Measurements from ENCODE around the gene UQCRC1. TPM values are rescaled to one million over a fixed set of nuclear protein-coding genes. Genes with fewer than 3 reads are reported as not detected.

Gene UQCRC1
- total and polyA plus RNA-seq, 3 donors from 2014 or later = 281 to 287 (median 282) TPM

DNA sequence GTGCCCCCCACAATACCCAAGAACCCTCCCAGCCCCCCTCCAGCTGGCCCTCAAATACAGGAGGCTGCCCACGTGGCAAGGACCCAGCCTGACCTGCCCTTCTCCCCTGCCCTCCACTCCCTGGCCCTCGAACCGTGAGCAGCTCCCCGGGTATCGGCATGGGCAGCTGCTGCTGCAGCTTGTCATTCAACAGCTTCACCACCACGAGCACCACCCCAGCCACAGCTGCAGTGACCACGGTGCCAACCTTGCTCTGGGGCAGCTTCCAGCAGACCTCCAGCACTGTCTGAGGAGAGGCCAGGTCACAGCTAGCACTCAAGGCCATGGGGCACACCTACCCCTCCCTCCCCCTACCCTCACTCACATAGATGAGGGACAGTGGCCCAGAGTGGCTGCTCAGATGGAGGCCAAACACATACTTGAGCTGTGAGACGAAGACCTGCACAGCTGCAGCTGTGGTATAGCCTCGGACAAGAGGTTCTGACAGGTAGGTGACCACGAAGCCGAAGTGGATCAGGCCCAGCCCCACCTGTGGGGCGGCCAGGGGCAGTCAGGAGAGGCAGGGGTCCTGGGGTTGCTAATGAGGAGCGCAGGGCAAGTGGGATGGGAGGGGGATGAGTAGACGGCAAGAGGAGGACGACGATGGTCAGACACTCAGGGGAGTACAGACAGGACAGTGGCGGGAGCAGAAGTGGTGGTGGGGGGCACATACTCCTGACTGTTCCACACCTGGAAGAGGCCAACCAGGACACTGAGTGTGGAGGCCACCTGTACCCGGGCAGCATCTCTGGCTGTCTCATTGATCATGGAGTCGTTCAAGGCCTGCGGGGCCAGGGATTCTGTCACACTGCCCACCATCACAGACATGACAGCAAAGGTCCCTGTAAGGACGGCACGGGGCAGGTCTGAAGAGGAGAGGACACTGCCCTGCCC is 22.3 kb upstream of the UQCRC1 start:
- H3K27ac ChIP-seq = no peak overlapping the region
- no peaks in the 10 kb centered on the region for H3K27me3 ChIP-seq
- no peaks in the 10 kb centered on the region for H3K9me3 ChIP-seq
- TF ChIP-seq POLR2A (IDR thresholded peaks at IDR 0.05) = no peak
- TF ChIP-seq, protein P1, sequence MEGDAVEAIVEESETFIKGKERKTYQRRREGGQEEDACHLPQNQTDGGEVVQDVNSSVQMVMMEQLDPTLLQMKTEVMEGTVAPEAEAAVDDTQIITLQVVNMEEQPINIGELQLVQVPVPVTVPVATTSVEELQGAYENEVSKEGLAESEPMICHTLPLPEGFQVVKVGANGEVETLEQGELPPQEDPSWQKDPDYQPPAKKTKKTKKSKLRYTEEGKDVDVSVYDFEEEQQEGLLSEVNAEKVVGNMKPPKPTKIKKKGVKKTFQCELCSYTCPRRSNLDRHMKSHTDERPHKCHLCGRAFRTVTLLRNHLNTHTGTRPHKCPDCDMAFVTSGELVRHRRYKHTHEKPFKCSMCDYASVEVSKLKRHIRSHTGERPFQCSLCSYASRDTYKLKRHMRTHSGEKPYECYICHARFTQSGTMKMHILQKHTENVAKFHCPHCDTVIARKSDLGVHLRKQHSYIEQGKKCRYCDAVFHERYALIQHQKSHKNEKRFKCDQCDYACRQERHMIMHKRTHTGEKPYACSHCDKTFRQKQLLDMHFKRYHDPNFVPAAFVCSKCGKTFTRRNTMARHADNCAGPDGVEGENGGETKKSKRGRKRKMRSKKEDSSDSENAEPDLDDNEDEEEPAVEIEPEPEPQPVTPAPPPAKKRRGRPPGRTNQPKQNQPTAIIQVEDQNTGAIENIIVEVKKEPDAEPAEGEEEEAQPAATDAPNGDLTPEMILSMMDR (IDR thresholded peaks at IDR 0.05) = no peak
- no peak overlapping the region for H3K4me3 ChIP-seq
- 90 to 94% methylated on average over 13 to 22 of the region's 22 CpGs for WGBS, 2 donors
- no peak for DNase-seq
- intact Hi-C loops (cut with DNase I; ENCODE audit: low total_unique reads) = no loop called here
- peaks cover 12% of the 10 kb centered on the region for H3K4me1 ChIP-seq
- H3K36me3 ChIP-seq (ENCODE audit: low read depth, missing control alignments) = no peaks in the 10 kb centered on the region

DNA sequence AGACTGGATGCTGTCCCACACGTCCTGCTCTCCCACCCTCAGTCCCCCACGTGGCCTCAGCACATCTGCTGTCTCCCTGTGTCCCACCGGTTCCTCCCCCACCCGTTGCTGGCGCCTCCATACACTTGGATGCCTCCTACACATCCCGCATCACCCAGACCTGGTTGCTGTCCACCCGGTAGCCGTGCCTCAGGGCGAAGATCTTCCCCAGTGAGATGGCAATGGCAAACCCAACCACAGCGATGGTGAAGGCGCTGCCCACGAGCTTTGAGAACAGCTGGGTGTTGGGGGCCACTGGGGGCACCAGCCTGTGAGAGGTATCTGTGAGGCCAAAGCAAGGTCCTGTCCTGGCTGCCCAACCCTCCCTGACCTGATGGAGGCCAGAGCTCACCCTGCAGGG is 21.4 kb upstream of the UQCRC1 start:
- intact Hi-C loops (cut with DNase I; ENCODE audit: low total_unique reads) = no loop called here
- WGBS, 2 donors = 77 to 79% methylated on average over 8 to 12 of the region's 12 CpGs
- no peak overlapping the region for H3K27ac ChIP-seq
- H3K9me3 ChIP-seq = no peaks in the 10 kb centered on the region
- H3K4me3 ChIP-seq = no peak overlapping the region
- no peaks in the 10 kb centered on the region for H3K36me3 ChIP-seq (ENCODE audit: low read depth, missing control alignments)
- H3K27me3 ChIP-seq = no peaks in the 10 kb centered on the region
- peaks cover 4% of the 10 kb centered on the region for H3K4me1 ChIP-seq
- TF ChIP-seq, protein P1 (IDR thresholded peaks at IDR 0.05) = no peak
- no peak for TF ChIP-seq POLR2A (IDR thresholded peaks at IDR 0.05)
- no peak for DNase-seq

DNA sequence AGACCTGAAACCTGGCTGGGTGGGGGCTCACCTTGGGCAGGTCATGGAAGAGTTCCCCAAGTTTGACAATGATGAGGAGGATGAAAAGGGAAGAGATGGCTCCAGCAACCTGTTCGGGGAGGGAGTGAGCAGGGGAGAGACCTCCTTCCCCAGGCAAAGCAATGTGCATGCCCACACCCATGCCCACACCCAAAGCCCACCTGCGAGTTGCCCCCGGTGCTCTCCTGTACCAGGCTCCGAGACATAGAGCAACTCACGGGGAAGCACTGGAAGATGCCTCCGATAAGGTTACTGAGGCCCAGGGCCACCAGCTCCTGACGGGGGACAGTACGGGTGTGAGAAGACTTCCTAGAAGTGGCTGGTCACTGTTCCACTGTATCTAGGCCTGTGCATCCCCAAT is 21.0 kb upstream of the UQCRC1 start:
- no peak for TF ChIP-seq POLR2A (IDR thresholded peaks at IDR 0.05)
- TF ChIP-seq, protein P1 (IDR thresholded peaks at IDR 0.05) = no peak
- intact Hi-C loops (cut with DNase I; ENCODE audit: low total_unique reads) = no loop called here
- no peak for DNase-seq
- Histone ChIP-seq H3K36me3 (ENCODE audit: low read depth, missing control alignments) (no peaks in the 10 kb centered on the region), H3K4me3 (no peak overlapping the region), H3K4me1 (peaks cover 4% of the 10 kb centered on the region), H3K27me3 (no peaks in the 10 kb centered on the region), H3K9me3 (no peaks in the 10 kb centered on the region), H3K27ac (no peak overlapping the region)
- WGBS, 2 donors = 88 to 100% methylated on average over 8 of the region's 8 CpGs

DNA sequence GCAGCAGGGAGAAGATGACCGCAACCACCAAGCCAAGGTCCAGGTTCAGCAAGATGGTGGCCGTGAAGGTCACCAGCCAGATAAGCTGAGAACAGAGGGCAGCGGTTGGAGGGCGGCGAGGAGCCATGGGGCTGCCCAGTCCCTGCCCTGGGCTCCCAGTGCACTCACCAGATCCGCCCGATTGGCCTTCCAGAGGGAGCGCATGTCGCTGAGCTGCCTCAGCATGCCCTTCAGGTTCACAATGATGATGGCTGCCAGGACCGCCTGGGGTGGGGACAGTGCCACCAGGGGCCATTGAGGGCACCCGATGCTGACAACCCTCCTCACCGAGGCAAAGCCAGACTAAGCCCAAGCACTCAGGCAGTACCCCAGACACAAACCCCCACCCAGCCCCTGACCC is 20.4 kb upstream of the UQCRC1 start:
- no peak overlapping the region for H3K4me3 ChIP-seq
- no peak overlapping the region for H3K27ac ChIP-seq
- no peaks in the 10 kb centered on the region for H3K27me3 ChIP-seq
- intact Hi-C loops (cut with DNase I; ENCODE audit: low total_unique reads) = no loop called here
- no peak for DNase-seq
- no peak for TF ChIP-seq POLR2A (IDR thresholded peaks at IDR 0.05)
- TF ChIP-seq, protein P1 (IDR thresholded peaks at IDR 0.05) = no peak
- 95% methylated on average over 12 of the region's 12 CpGs for WGBS, 2 donors
- peaks cover 4% of the 10 kb centered on the region for H3K4me1 ChIP-seq
- no peaks in the 10 kb centered on the region for H3K9me3 ChIP-seq
- H3K36me3 ChIP-seq (ENCODE audit: low read depth, missing control alignments) = no peaks in the 10 kb centered on the region
